Measurements from ENCODE around the gene HSBP1.

Gene HSBP1

DNA sequence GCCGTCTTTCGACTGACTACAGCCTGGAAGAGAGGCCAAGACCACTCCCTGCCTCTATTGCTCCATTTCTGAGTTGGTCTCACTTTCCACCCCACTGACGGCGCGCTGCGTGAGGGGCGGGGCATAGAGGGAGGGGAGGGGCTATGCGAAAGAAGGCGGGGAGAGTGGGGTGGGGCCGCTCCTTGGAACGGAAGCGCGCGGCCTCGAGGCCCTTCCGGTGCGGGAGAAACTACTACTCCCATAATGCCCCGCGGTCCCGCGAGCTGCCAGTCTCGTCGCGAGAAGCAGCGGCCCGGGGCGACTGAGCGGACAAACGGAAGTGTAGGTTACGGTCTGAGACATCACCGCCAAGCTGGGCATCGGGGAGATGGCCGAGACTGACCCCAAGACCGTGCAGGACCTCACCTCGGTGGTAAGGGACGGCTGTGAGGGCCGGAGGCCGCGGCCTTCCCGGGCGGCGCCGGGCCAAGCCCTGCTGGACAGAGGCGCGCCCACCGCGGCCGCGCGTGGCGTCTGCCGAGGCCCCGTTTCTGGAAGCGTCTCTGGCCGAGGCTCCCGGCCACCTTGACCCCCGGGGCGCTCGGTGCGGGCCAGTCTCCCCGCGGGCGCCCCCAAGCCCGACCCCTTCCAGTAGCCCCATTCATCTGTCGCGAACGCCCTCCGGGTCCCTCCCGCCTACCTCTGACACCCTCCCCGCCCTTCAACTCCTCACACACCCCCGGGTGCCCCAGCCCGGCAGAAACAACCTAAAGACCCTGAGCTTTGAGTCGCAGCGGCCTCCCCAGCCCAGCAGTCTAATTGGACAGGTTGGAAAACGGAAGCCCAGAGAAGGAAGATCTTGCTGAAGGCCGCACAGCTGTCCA lies at the start of gene HSBP1:
Gene HSBP1 (plus strand): TSS at position 269 of the 863 bp plus-strand sequence. CDS start 99 bp downstream, at position 368.
- DNase-seq (ENCODE audit: low read depth): peak; percentile 87

DNA sequence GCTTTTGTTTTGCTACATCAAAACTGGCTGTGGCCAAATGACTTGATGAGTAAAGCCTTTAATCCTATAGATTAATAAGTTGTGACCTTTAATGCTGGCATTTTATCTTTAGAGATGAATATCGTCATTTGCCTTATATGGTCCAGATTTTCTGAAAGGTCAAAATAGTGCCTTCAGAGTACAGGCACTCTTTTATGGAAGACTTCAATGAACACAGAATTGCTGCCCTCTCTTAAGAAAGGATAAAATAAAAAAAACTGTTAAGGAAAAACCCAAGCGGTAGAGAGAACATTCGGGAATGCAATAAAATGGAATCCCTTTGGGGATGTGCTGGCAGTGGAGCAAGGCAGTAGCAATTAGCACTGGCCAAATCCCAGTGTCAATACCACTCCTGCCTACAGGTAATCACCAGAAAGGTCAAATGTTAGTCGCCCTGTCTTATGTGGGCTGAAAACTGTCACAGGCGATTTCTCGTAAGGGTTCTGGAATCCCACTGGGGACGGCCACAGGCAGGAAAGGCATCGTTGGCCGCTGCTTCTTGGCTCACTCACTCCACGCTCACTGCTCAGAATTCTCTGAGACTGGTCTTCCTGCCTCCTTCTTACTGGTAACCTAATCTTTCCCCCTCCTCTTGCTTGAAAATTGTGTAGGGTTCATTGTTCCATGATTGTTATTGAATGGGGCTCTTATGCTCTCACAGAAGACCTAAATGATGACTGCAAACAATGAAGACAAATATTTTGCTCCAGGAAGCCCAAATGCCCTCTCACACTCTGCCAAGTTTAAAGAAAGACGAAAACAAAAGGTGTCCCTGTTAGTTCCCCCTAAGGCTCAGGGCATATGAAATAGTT lies 45.4 kb upstream of the HSBP1 start:
- no peak for DNase-seq (ENCODE audit: low read depth)

DNA sequence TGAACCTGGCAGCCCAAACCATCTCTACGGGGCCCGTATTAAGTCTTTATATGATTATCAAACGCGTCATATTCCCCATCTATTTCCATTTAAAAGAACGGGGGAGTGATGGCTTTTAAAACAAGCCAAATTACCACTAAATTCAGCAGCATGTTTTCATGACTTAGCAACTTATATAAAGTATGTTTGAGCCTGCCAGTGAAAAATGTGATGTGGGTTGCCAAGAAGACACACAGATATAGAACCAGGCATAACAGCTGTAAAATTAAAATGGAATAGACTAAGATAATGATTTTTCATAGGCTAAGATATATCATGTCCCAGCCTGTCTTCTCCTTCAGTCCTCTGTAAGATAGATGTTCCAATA lies 44.8 kb upstream of the HSBP1 start:
- DNase-seq (ENCODE audit: low read depth): no peak

DNA sequence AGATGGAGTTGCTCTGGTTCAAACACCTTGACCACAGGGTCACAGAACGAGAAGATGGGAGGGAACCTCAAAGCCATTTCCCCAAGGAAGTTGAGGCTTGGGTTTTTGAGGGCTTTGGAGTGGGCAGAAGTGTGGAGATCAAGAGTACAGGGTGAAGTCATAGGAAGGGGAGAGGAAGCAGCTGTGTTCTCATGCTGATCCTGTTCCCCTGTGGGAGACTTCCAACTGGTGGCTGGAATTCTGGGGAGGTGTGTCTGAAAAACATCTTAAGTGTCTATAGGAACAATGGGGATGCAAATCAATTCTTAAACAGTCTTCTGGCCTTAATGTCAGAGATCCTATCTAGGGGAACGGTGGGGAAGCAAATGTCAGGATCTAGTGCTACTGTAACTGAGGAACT lies 38.8 kb upstream of the HSBP1 start:
- no peak for DNase-seq (ENCODE audit: low read depth)

DNA sequence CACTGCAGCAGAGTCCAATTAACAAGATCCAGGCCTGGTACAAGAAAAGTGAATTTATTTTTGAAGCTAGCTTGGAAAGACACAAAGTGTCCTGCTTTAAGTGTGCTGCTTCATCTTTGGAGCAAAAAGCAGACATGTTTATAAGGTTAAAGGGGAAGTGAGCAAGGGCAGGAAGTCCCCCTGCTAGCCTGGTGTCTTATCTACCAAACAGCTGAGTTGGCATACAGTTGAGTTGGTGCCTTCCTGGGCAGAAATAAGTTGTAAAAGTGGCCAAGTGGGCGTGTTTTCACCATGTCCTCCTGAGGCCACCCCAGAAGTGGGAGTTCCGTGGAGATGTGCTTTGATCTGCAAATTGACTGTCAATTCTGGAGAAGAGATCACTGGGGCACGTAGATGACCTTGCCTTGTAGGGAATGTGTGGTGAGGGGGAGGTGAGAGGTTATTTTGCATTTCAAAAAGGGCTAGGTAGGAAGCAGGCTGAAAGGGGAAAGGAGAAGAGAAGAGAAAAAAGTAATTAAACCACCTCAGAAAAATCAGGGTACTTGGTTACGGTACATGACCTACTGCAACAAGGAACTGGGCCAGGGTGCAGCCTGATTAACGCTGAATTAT lies 38.3 kb upstream of the HSBP1 start:
- DNase-seq (ENCODE audit: low read depth): no peak

DNA sequence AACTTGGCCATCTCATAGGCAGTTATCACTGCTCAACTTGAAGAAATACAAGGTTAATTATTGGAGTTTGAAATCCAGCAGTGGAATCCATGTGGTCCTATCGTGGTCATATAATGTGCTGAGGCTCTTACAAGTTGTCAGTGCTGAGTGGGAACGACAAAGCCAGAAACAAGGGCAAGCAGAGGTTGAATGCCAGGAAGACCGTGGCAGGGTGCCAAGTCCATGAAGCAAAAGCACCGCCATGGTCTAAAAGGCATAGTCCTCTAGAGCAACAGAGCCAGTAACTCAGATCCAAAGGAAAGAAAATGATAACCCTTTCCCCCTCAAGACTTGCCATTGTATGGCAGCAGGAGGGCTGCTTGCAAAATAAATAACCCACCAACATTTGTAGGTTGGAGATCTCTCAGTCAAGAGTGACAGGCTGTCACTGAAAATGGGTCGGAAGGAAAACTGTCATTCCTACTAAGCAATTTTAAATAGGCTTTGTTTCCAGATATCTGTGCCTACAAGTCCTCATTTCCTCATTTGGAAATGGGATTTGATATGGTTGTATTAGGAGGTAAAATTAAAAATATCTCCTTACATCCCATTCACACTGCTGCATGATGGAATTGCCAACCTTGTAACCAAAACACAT lies 36.4 kb upstream of the HSBP1 start:
- DNase-seq (ENCODE audit: low read depth): no peak

DNA sequence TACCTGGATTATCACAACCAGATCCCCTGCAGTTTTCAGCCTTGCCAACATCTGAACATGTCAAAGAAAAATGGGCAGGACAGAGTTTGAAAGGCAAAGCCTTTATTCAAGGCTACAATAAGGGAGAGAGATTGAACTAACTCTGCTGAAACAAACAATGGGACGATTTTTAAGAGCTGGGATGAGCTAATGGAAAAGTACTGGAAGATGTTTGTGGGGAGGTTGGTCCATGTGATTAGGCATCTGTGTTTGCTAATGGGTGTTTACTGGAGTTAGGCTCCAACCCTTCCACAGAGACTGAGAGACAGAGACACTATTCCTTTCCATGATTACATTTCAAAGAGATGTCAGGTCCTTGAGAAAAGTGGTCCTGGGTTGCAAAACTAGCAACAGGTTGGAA lies 35.0 kb upstream of the HSBP1 start:
- no peak for DNase-seq (ENCODE audit: low read depth)

DNA sequence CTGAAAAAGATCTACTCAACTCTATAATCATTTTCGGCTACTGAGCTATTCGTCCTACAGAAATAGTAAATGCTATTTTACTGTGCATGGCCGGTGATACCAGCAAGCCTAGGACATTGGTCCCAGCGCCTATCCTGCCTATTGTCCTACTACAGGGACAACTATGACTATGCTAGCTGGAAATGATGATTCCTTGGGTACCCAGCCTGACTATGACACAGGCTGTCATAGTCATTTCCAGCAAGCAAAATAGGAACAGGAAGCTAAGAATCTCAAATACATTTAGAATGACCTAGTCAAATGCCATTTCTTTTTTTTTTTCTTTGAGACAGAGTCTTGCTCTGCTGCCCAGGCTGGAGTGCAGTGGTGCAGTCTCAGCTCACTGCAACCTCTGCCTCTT lies 33.7 kb upstream of the HSBP1 start:
- no peak for DNase-seq (ENCODE audit: low read depth)

DNA sequence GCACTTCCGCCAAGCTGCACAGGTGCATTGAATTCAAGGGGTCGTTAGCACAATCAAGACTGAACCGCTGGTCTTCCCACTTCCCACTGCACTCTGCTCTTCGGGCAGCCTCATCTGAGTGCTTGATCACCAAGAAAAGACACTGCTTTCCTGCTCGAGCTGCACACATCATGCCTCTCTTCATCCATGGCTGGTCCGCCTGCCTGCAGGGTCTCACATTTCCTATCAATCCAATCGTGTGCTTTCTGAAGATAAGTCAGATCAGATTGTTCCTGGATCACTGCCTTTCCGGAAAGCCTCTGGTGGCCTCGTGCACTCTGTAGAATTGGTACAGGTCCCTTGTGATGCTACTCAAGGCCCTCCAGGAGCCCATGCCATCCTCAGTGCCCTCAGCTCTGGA lies 30.8 kb upstream of the HSBP1 start:
- no peak for DNase-seq (ENCODE audit: low read depth)

DNA sequence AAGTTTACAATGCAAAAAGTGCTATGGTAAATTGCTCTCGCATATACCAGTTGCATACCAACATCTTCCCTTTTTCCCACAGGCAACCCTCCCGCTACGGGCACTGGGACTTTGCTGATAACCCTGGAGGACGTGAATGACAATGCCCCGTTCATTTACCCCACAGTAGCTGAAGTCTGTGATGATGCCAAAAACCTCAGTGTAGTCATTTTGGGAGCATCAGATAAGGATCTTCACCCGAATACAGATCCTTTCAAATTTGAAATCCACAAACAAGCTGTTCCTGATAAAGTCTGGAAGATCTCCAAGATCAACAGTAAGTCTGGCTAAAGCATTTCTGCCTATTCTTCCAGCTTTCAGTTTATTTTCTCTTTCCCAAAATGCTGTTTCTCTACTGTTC lies 27.9 kb upstream of the HSBP1 start:
- no peak for DNase-seq (ENCODE audit: low read depth)

DNA sequence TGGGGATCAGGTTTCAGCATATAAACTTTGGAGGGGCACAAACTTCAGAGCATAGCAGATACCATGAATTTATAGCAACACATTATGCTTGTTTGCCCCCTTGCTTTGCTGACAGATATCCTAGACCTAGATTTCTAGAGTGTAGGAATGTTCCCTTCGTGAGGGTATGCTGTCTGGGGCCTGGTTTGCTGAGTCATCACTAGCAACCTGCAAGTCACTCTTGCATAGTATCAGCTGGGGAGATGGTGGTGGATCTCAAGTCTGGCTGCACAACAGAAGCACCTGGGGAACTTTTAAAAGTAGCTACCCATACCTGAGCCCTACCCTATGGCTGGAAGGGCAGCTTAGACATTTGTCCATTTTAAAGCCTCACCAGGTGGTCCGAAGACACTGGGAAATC lies 22.3 kb upstream of the HSBP1 start:
- DNase-seq (ENCODE audit: low read depth): no peak

DNA sequence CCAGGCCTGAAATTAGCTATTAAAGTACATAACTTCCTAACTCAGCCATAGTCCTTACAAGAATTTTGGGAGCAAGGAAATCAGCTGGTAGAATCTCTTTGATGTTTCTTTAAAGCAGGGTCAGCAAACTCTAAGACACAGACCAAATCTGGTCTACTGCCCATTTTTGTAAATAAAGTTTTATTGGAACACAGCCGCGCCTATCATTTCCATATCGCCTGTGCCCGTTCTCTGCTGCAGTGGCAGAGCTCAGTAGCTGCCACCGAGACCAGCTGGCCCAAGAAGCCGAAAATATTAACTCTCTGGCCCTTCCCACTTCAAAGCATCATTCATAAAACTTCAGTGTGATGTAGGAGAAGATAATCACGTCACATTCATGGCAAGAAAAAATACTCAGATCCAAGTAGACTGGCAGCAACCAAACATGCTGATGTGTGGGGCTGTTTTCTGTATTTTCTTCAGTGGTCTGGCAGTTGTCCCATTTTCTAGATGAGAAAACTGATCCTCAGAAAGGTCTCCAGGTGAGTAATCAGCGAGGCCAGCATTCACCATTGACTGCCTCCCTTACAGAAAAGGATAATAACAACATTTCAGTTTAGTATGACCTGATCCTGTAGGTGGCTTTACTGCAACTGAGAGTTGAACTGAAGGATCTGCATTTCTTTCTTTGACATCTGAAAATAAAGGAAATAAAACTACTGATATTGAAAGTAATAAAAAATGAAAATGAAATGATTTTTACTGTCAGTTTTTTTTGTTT lies 18.0 kb upstream of the HSBP1 start:
- DNase-seq (ENCODE audit: low read depth): no peak

DNA sequence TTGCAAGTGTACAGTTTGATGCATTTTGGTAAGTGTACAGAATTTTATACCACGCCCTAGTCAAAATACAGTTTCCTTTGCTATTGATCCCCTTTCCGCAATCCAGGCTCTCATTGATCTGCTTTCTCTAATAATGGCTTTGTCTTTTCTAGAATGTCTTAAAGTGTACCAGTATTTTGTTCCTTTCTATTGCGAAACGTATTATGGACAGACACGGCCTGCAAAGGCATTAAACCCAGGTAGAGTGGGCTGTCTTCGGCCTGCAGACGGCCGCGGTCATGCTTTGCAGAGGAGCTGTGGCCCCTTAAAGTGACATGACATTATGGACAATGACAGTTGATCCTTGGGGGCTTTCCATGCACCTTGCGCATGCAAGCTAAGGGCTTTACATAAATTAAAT lies 15.9 kb upstream of the HSBP1 start:
- no peak for DNase-seq (ENCODE audit: low read depth)

DNA sequence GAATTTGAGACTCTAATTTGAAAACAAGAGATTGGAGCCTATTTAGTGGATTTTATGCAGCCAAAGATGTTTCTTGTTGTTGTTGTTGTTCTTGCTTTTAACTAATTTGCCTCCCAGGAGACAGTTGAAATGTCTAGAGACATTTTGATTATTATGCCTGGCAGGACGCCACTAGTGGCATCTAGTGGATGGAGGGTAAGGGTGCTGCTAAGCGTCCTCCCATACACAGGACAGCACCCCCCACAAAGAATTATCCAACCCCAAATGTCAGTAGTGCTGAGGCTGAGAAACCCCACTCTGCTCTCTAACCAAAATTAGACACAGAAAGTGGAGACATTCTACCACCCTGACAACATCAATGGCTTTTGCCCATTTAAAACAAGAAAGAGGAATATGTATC lies 15.4 kb upstream of the HSBP1 start:
- DNase-seq (ENCODE audit: low read depth): no peak

DNA sequence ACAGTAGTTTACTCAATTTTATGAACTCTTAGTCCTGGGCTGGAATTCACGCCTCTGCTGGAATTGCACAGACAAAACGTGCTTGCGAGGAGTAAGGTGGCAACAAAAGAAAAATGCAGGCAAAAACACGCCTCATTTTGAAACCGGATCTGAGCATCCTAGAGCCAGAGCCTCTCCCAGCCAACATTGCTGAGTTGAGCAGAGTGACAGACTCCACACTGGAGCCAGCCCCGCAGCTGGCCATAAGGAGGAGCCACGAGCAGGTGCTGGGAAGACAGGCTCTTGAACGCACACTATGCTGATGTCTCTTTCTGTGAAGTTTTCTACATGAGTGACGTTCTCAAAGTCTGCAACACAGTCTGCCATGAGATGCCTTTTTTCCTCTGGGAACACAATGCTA lies 14.6 kb upstream of the HSBP1 start:
- DNase-seq (ENCODE audit: low read depth): no peak

DNA sequence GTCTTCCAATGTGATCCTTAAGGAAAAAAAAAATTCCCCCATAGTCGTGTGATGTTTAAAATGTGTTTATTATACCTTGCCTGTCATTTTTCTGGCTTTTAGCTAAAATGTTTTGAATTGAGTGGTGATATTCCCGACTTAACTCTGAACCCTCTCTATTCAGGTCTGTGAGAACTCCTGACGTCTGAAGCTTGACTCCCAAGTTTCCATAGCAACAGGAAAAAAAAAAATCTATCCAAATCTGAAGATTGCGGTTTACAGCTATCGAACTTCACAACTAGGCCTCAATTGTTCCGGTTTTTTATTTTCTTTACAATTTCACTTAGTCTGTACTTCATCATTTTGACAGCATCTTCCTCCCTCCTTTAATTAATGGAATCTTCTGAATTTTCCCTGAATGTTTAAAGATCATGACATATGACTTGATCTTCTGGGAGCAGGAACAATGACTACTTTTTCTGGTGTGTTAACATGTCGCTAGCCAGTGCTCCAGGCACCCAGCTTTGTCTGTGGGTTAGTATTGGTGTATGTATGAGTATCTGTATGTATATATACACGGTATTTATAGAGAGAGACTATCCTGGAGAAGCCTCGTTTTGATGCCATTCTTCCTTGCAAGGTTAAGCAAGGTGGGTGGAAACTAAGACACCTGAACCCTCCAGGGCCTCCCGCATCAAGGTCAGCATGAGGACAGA lies 12.8 kb upstream of the HSBP1 start:
- DNase-seq (ENCODE audit: low read depth): no peak

DNA sequence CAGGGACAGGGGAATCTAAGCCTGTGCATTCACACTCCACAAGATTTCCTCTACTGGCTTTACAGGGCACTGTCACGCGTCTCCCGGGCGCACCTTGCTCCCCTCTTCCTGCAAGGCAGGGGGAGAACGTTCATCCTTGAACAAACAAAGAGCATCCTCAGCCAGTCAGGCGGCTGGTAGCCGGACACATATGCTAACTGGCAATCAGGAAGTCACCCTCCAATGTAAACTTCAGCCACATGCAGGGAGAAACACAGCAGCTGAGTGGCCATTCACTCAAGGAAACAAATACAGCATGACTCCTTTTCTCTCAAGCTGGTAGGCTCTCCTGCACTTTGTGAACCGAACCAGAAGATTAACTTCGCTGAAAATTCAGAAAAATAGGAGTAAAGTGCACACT lies 10.8 kb upstream of the HSBP1 start:
- no peak for DNase-seq (ENCODE audit: low read depth)

DNA sequence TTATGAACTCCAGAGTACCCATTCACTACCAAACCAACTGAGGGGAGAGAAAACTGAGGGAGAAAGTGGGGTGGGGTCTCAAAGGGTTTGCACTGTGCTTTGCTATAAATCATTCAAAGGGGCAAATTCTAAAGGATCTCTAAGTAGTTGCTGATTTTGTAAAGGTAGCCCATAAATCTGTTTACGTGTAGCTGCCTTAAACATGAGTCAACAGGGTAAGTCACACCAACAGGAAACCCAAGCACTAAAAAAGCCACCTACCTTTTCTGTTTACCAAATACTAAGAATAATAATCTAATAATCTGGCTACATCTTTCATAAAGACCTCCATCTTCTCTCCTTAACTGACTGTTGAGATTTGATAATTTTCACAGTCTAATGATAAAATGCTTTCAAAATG lies 8.4 kb upstream of the HSBP1 start:
- DNase-seq (ENCODE audit: low read depth): no peak

DNA sequence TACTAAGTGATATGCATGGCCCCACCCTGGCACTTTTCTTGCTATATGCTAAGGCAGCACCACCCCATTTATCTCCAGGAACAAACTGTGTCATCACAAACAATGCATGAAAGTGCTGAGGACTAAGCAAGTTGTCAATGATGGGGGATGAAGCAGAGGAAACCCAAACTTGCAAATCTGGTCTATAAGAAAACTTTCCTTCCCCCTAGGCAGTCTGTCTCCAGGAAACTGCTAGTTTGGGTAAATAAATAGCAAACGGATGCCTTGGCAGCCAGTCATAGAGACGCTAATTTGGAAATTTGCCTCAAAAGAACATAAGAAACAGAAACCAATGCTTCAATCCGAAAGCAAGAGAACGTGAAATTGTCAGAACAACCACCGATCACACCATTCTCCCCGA lies 5.6 kb upstream of the HSBP1 start:
- DNase-seq (ENCODE audit: low read depth): no peak

DNA sequence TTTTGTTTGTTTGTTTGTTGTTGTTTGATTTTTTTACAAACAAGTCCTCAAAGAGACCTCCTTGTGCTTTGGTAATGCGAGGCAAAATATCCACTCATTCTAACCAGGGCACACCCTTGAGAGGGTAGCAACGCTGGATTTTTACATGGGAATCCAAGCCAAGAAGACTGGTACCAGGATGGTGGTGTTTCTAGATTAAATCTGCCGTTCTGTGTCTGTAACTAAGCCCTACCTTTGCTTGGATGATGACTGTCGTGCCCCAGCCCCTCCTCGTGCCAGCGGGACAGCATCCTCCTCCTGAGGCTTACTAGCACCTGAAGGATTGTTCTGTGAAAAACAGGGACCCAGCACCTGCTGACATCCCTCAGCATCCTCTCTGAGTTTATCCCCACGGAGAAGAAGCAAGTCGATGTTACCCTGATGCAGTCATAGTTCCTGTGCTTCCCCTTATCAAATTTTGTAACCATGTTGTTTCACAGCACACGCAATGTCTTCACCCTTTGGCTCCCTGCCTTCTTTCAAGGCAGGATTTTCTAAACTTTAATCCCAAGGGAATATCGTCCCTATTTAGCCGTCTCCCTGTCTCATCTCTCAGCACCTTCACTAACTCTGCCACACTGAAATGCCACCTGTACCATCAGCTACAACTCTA lies 5.1 kb upstream of the HSBP1 start:
- no peak for DNase-seq (ENCODE audit: low read depth)

DNA sequence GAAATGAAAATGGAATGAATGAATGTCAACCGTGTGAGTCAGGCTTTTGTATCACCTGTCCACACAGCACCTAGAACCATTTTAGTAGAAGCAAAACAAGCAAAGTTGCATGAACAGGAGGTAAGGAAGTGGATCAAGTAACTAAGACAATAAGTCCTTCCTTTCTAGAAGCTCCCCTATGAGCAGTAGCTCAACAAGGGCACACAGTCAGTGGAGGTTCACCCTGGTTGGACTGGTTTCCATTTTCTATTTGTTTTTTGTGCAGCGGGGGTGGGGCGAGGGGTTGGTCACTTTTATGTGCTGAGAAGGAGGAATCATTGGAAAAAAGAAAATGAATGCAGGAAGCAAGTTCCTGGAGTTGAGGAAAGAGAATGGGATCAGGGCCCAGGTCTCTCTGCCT lies 4.0 kb upstream of the HSBP1 start:
- DNase-seq (ENCODE audit: low read depth): no peak

Measured in stimulated activated CD8-positive, alpha-beta memory T cell treated with anti-CD3 and anti-CD28 coated beads, Interleukin-7, amount 100 ng/mL, for 24 hours (primary cell).